ENCODE measurements around the gene LMOD2.

- no peak for TF ChIP-seq CTCF (conservative IDR thresholded peaks at IDR 0.05)
- no peak for TF ChIP-seq ZFX (IDR thresholded peaks at IDR 0.05)
These were observed 2.5 kb upstream of the LMOD2 start for GRCh38 chr7:123653162-123653561.
